ENCODE data around the gene FAM174C.

FAM174C gene

GRCh38 chr19:1258163-1258492 lies 17.2 kb upstream of the FAM174C start (continued):
- no peak for TF ChIP-seq ZNF362 (tag by site-specific recombination; IDR thresholded peaks at IDR 0.05)
- TF ChIP-seq PRDM10 (tag by site-specific recombination; IDR thresholded peaks at IDR 0.05), result peak; percentile 40; the same call in 1 of the 2 replicates
- TF ChIP-seq PATZ1 (tag by site-specific recombination; IDR thresholded peaks at IDR 0.05), result peak; percentile 52; the same call in 1 of the 2 replicates
- TF ChIP-seq WT1 (tag by site-specific recombination; IDR thresholded peaks at IDR 0.05), result peak; percentile 84

GRCh38 chr19:1258707-1259205 lies 16.6 kb upstream of the FAM174C start:
- ChIA-PET POLR2A (interaction anchor here (0.6 to 10.8 kb wide), 5 partner anchors 8 to 687 kb away, joined by 3 to 407 read pairs (median 5); partner anchors contain the start of genes CBARP and CIRBP), CTCF (interaction anchor here (11.3 kb wide), 1 partner anchor 14 kb away, joined by 299 read pairs; no protein-coding TSS in a partner anchor)
- Histone ChIP-seq H3K4me1 (ENCODE audit: control insufficient read depth, insufficient read depth, low read length) (peaks cover 23% of the 10 kb centered on the region), H3K36me3 (ENCODE audit: control insufficient read depth in 2 of 2, insufficient read depth in 1 of 2, low read length in 2 of 2) (peaks cover 21 to 44% of the 10 kb centered on the region in 2 experiments), H3K9me3 (ENCODE audit: control insufficient read depth, insufficient read depth, low read depth, low read length) (no peaks in the 10 kb centered on the region), H3K27ac (ENCODE audit: extremely low read depth, low read depth, low read length) (peak overlapping the region; percentile 63), H3K4me3 (ENCODE audit: low read depth, low read length) (no peak overlapping the region)
- TF ChIP-seq GLIS1 (tag by site-specific recombination; IDR thresholded peaks at IDR 0.05) (peak; percentile 92), ZNF362 (tag by site-specific recombination; IDR thresholded peaks at IDR 0.05) (no peak; the same call in none of the 2 replicates), WT1 (tag by site-specific recombination; IDR thresholded peaks at IDR 0.05) (no peak), ZNF639 (tag by site-specific recombination; IDR thresholded peaks at IDR 0.05) (no peak), ZNF146 (tag by site-specific recombination; IDR thresholded peaks at IDR 0.05) (no peak), PRDM6 (tag by site-specific recombination; IDR thresholded peaks at IDR 0.05) (0 out of 2 replicates have a peak, but pooled peaks have one; percentile 42), KLF1 (tag by site-specific recombination; IDR thresholded peaks at IDR 0.05) (no peak), ZNF175 (tag by site-specific recombination; IDR thresholded peaks at IDR 0.05) (no peak), ZNF24 (tag by site-specific recombination; IDR thresholded peaks at IDR 0.05) (no peak), MYNN (tag by site-specific recombination; IDR thresholded peaks at IDR 0.05; ENCODE audit: borderline replicate concordance) (no peak), ZNF280D (tag by site-specific recombination; IDR thresholded peaks at IDR 0.05) (no peak), ZNF426 (tag by site-specific recombination; IDR thresholded peaks at IDR 0.05) (no peak), GLI4 (tag by site-specific recombination; IDR thresholded peaks at IDR 0.05) (no peak), ZBTB21 (tag by site-specific recombination; IDR thresholded peaks at IDR 0.05) (no peak), ZNF132 (tag by site-specific recombination; IDR thresholded peaks at IDR 0.05; ENCODE audit: borderline replicate concordance) (no peak), ZBTB8A (tag by site-specific recombination; IDR thresholded peaks at IDR 0.05) (peak; percentile 36; the same call in 1 of the 2 replicates), REPIN1 (tag by site-specific recombination; IDR thresholded peaks at IDR 0.05; ENCODE audit: low read depth) (no peak)
